Cardiac muscle cell (in vitro differentiated cells and primary cell): Measurements from ENCODE around the gene ATP1A4. TPM values are rescaled to one million over a fixed set of nuclear protein-coding genes. Genes with fewer than 3 reads are reported as not detected.

Experiments
- DNase-seq, 2 donors: peaks; one replicate each; pipeline versions ENCODE4 v3.0.0 to v3.0.0-alpha.2; 2010 to 2017; ENCODE audit warnings: low read depth in 1 of 2, low spot score in 1 of 2
- H3K27ac ChIP-seq: fragments of 200-600 bp; sonication (generic); 2 replicates; pipeline ENCODE4 v1.5.1; 2016
- H3K27me3 ChIP-seq: fragments of 200-600 bp; sonication (generic); 2 replicates; pipeline ENCODE4 v1.6.0; 2016; ENCODE audit warnings: control low read depth
- H3K36me3 ChIP-seq: fragments of 200-600 bp; sonication (generic); 2 replicates; pipeline ENCODE4 v1.5.1; 2016; ENCODE audit warnings: control low read depth
- H3K4me1 ChIP-seq: fragments of 200-600 bp; sonication (generic); 2 replicates; pipeline ENCODE4 v1.8.1; 2017; ENCODE audit warnings: low read depth, mild to moderate bottlenecking, mixed run types
- H3K4me3 ChIP-seq: fragments of 200-600 bp; sonication (generic); 2 replicates; pipeline ENCODE4 v1.5.1; 2016; ENCODE audit warnings: mild to moderate bottlenecking
- H3K9me3 ChIP-seq: fragments of 200-600 bp; sonication (generic); 2 replicates; pipeline ENCODE4 v1.5.1; 2017; ENCODE audit warnings: low read depth, mild to moderate bottlenecking, control low read depth
- CTCF ChIP-seq: IDR thresholded peaks from 2 replicates; pipeline ENCODE4 v1.5.1; 2012; ENCODE audit warnings: low read depth, mild to moderate bottlenecking, low read length
- polyA plus RNA-seq: library from polyadenylated mRNA; unstranded; fragments of >200 nt; fragmentation: Nextera tagmentation; extraction: Ambion mirVana; gene quantifications from 2 replicates; pipeline ENCODE4 v1.2.1, GENCODE V29; 2016
- total RNA-seq: library from RNA; depleted of rRNA; stranded (reverse); fragments of >200 nt; gene quantifications from 2 replicates; pipeline ENCODE4 v1.2.3, GENCODE V29; 2016

ATP1A4 gene
- total and polyA plus RNA-seq, 2 experiments from 2014 or later = 0.21 to 0.57 TPM

- DNase-seq = no peak
- peaks cover 9% of the 10 kb centered on the region for H3K4me1 ChIP-seq
- no peaks in the 10 kb centered on the region for H3K27me3 ChIP-seq
- H3K4me3 ChIP-seq = no peak overlapping the region
- H3K36me3 ChIP-seq = no peaks in the 10 kb centered on the region
- no peaks in the 10 kb centered on the region for H3K9me3 ChIP-seq
- peak overlapping the region; percentile 68 for H3K27ac ChIP-seq
- TF ChIP-seq CTCF = no peak
Measured at GRCh38 chr1:160177667-160178066, 26.3 kb downstream of the ATP1A4 start.

GRCh38 chr1:160178731-160179130, 27.3 kb downstream of the ATP1A4 start:
- Histone ChIP-seq H3K4me1 (peaks cover 9% of the 10 kb centered on the region), H3K27me3 (no peaks in the 10 kb centered on the region), H3K36me3 (no peaks in the 10 kb centered on the region), H3K4me3 (no peak overlapping the region), H3K9me3 (no peaks in the 10 kb centered on the region), H3K27ac (no peak overlapping the region)
- DNase-seq = no peak
- no peak for TF ChIP-seq CTCF

GRCh38 chr1:160179336-160179735, 27.9 kb downstream of the ATP1A4 start:
- no peak overlapping the region for H3K4me3 ChIP-seq
- peaks cover 9% of the 10 kb centered on the region for H3K4me1 ChIP-seq
- no peaks in the 10 kb centered on the region for H3K9me3 ChIP-seq
- H3K36me3 ChIP-seq = no peaks in the 10 kb centered on the region
- no peak overlapping the region for H3K27ac ChIP-seq
- H3K27me3 ChIP-seq = no peaks in the 10 kb centered on the region
- no peak for DNase-seq
- TF ChIP-seq CTCF = no peak

GRCh38 chr1:160186246-160186645, 34.8 kb downstream of the ATP1A4 start:
- Histone ChIP-seq H3K27ac (no peak overlapping the region), H3K4me3 (no peak overlapping the region), H3K4me1 (peaks cover 25% of the 10 kb centered on the region), H3K27me3 (no peaks in the 10 kb centered on the region), H3K9me3 (no peaks in the 10 kb centered on the region), H3K36me3 (no peaks in the 10 kb centered on the region)
- no peak for TF ChIP-seq CTCF
- DNase-seq = no peak

GRCh38 chr1:160186729-160187128, 35.3 kb downstream of the ATP1A4 start:
- Histone ChIP-seq H3K4me1 (peaks cover 30% of the 10 kb centered on the region), H3K4me3 (no peak overlapping the region), H3K27me3 (no peaks in the 10 kb centered on the region), H3K36me3 (no peaks in the 10 kb centered on the region), H3K9me3 (no peaks in the 10 kb centered on the region), H3K27ac (no peak overlapping the region)
- TF ChIP-seq CTCF = no peak
- no peak for DNase-seq

- no peaks in the 10 kb centered on the region for H3K9me3 ChIP-seq
- no peak overlapping the region for H3K27ac ChIP-seq
- no peak overlapping the region for H3K4me3 ChIP-seq
- H3K4me1 ChIP-seq = peaks cover 37% of the 10 kb centered on the region
- no peaks in the 10 kb centered on the region for H3K27me3 ChIP-seq
- H3K36me3 ChIP-seq = no peaks in the 10 kb centered on the region
- TF ChIP-seq CTCF = no peak
- no peak for DNase-seq
Measured at GRCh38 chr1:160187407-160187806, 36.0 kb downstream of the ATP1A4 start.
